Upper lobe of left lung (tissue), 4 donors: ENCODE results near the gene FOXD2.

Experiments
- POLR2A ChIP-seq, 4 donors: fragments of 450-650 bp; IDR thresholded peaks; one replicate each; pipeline ENCODE4 v1.5.1; 2016 to 2017; ENCODE audit warnings: antibody characterized with exemption in 4 of 4, mild to moderate bottlenecking in 2 of 4
- POLR2AphosphoS5 ChIP-seq, 2 donors: sonication (generic); formaldehyde crosslinking; IDR thresholded peaks; one replicate each; pipeline ENCODE4 v1.5.1; 2017; ENCODE audit warnings: antibody characterized with exemption in 2 of 2
- TF ChIP-seq, protein P1 (sequence below), 6 experiments: fragments of 450-650 bp in 4 of 6; fragments of 200-600 bp in 2 of 6; sonication (generic) in 2 of 6; IDR thresholded peaks; one replicate each; pipeline ENCODE4 v1.5.1; 2016 to 2019; ENCODE audit warnings: antibody characterized with exemption in 6 of 6

DNA sequence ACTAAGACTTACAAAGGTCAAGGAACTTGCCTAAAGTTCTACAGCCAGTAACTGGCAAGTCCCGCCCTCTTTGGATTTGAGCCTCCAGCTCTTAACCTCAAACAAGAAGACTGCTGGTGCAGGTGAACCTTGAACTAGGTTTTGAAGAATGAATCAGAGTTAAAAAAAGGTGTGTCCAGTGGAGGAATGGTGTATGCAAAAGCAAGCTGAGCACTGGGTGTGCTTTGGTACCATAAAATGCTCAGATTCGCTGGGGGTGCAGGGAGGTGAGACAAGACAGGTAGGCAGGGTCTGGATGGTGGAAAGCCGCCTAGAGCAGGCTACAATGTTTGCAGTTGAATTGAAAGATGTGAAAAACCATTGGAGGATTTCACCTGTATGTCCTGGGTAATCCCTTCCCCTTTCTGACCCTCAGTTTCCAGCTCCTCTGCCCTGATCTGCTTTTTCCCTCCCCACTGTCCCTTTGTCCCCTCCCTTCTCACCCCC is 39.8 kb downstream of the FOXD2 start:
- no peak for TF ChIP-seq POLR2A (IDR thresholded peaks at IDR 0.05)
- TF ChIP-seq, protein P1, sequence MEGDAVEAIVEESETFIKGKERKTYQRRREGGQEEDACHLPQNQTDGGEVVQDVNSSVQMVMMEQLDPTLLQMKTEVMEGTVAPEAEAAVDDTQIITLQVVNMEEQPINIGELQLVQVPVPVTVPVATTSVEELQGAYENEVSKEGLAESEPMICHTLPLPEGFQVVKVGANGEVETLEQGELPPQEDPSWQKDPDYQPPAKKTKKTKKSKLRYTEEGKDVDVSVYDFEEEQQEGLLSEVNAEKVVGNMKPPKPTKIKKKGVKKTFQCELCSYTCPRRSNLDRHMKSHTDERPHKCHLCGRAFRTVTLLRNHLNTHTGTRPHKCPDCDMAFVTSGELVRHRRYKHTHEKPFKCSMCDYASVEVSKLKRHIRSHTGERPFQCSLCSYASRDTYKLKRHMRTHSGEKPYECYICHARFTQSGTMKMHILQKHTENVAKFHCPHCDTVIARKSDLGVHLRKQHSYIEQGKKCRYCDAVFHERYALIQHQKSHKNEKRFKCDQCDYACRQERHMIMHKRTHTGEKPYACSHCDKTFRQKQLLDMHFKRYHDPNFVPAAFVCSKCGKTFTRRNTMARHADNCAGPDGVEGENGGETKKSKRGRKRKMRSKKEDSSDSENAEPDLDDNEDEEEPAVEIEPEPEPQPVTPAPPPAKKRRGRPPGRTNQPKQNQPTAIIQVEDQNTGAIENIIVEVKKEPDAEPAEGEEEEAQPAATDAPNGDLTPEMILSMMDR (IDR thresholded peaks at IDR 0.05), result no peak
- no peak for TF ChIP-seq POLR2AphosphoS5 (IDR thresholded peaks at IDR 0.05)
